ENCODE measurements around the gene CDKAL1.

GRCh38 chr6:20554817-20555216 is 20.6 kb downstream of the CDKAL1 start:
- TF ChIP-seq CTCF (IDR thresholded peaks at IDR 0.05; ENCODE audit: low read depth, low read length) = no peak
- TF ChIP-seq EZH2phosphoT487 (IDR thresholded peaks at IDR 0.05; ENCODE audit: low read depth) = no peak
